Fibroblast of villous mesenchyme (primary cell): ENCODE measurements around the gene NBAS. TPM values are rescaled to one million over a fixed set of nuclear protein-coding genes. Genes with fewer than 3 reads are reported as not detected.
A peak's percentile ranks its signal among the peaks of the same experiment; 100 is the strongest.

Experiments used
- DNase-seq: peaks from one replicate; pipeline ENCODE4 v3.0.0-alpha.2; 2010; ENCODE audit warnings: low read depth
- H3K4me3 ChIP-seq: 2 replicates; pipeline ENCODE4 v1.5.1; 2011; ENCODE audit warnings: low read depth, mild to moderate bottlenecking, low read length
- CTCF ChIP-seq: IDR thresholded peaks from 2 replicates; pipeline ENCODE4 v1.5.1; 2012; ENCODE audit warnings: low read depth, mild to moderate bottlenecking, low read length; ENCODE audit not compliant: insufficient read depth
- total RNA-seq: library from RNA; depleted of rRNA; stranded (reverse); fragments of >200 nt; gene quantifications from 2 replicates; pipeline ENCODE4 v1.2.3, GENCODE V29; 2012

The NBAS gene
- total RNA-seq, 1 donor: 109 TPM

DNA sequence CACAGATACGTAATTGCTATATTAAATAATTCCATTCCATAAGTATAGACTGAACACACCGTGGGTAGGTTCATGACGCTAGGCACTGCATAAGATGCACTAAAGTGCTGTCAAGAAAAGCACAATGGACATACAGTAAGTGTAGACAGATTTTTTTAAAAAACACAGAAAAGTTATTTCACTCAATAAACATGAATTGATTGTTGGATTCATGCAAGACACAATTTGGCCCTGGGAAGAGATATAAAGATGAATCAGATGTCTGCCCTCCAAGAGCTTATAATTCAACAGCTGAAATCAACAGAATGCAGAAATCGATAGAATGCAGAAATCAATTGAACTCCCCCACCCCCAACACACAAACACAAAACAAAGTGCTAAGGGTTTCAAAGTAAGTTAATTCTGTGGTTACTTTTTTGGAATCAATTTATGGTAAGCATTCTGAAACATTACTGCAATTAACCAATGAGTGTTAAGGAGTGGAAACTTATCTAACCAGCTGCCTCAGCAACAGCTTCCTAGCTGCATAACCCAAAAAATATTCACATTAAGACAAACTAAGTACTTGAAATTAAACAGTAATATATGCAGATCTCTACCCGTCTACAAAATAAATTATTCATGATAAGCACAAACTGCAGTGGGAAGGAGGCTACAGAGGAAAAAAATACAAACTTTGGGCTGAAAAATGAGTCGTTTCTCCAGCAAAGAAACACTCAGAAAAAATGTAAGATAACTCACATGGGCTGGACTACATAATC is 1.6 kb downstream of the NBAS start:
- no peak for TF ChIP-seq CTCF
- no peak for DNase-seq
- peak overlapping the region; percentile 99 for H3K4me3 ChIP-seq

GRCh38 chr2:15557887-15558311 is 3.2 kb downstream of the NBAS start:
- no peak for TF ChIP-seq CTCF
- H3K4me3 ChIP-seq: no peak overlapping the region
- no peak for DNase-seq

GRCh38 chr2:15556311-15556930 is 4.7 kb downstream of the NBAS start:
- no peak for DNase-seq
- no peak overlapping the region for H3K4me3 ChIP-seq
- no peak for TF ChIP-seq CTCF

GRCh38 chr2:15555760-15556193 is 5.4 kb downstream of the NBAS start:
- TF ChIP-seq CTCF: no peak
- no peak overlapping the region for H3K4me3 ChIP-seq
- no peak for DNase-seq

- DNase-seq: peak; percentile 19
- TF ChIP-seq CTCF: no peak
- no peak overlapping the region for H3K4me3 ChIP-seq
Measured at GRCh38 chr2:15554525-15555218, 6.5 kb downstream of the NBAS start.

DNA sequence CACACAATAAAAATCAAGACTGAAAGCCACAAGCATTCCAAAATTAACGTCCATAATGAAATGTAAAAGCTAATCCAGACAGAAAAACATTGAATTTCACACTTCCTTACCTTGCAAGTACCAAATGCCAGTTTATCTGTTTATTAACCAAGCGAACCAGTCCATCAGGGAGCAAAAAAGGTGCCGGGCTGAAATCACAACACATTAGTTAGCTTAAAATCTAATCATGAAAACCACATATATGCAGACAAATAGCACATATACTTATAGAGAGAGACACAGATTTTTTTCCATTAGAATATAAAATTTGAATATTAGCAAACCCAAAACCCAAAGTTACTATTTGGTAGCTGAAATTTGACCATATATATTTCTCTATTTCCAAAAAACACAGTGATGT is 7.2 kb downstream of the NBAS start:
- H3K4me3 ChIP-seq: no peak overlapping the region
- no peak for TF ChIP-seq CTCF
- DNase-seq: no peak
